MG63 (cell line): ENCODE measurements around the gene TRANK1. TPM values are rescaled to one million over a fixed set of nuclear protein-coding genes. Genes with fewer than 3 reads are reported as not detected.
"Not testable (repeated sequence)": the region's sequence is repeated elsewhere in the genome, so short reads cannot be mapped to it uniquely, and the experiment has no call there.

Source experiments
- DNase-seq: peaks from one replicate; pipeline ENCODE4 v3.0.0-alpha.2; 2020
- H3K27me3 ChIP-seq: fragments of 250-450 bp; sonication (Bioruptor Pico); 2 replicates; pipeline ENCODE4 v1.5.1; 2020; ENCODE audit warnings: mild to moderate bottlenecking, moderate library complexity
- H3K36me3 ChIP-seq: fragments of 250-450 bp; sonication (Bioruptor Pico); 2 replicates; pipeline ENCODE4 v1.5.1; 2020; ENCODE audit warnings: mild to moderate bottlenecking, moderate library complexity
- H3K4me3 ChIP-seq: fragments of 250-450 bp; sonication (Bioruptor Pico); 2 replicates; pipeline ENCODE4 v1.5.1; 2020; ENCODE audit warnings: mild to moderate bottlenecking, moderate library complexity
- H3K9me3 ChIP-seq: fragments of 250-450 bp; sonication (Bioruptor Pico); 2 replicates; pipeline ENCODE4 v1.5.1; 2020; ENCODE audit warnings: mild to moderate bottlenecking, moderate library complexity
- total RNA-seq: library from RNA; depleted of rRNA; stranded (reverse); fragments of >200 nt; shearing (Covaris generic); gene quantifications from 2 replicates; pipeline ENCODE4 v1.2.3, GENCODE V29; 2014; ENCODE audit warnings: low replicate concordance

Gene TRANK1
- total RNA-seq, 1 experiment from 2014 or later = 3.8 TPM

DNA sequence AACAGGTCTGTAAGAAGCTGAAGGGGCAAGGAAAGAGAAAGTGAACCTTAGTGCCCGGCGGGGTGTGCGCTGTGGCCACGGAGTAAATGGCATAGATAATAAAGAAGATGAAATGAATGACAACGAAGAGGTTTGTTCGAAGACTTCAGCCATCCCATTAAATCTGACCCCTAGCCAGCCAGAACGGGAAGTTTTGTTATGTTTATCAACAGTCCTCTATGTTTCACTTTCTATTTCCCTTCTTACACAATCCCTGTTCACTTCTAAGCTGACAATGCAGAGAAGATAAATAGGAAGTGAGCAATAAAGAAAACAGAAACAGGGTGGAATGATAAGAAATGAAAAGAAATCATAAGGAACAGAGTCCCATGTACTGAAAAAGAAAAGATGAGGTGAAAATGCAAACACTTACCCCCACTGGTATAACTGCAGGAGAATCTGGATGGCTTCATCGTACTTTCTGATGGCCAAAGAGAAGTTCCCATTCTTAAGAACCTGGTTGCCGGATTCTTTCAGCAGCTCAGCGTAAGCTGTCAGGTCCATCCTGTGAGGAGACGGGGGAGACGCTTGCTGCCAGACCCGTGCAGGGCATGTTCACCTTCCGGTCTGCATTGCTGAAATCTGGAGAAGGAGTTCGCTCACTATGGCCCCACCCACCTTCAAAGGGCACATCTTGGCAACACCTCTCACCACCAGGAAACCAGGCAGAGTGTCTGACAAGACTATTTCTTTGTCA, 36.8 kb downstream of the TRANK1 start:
- DNase-seq = peak; percentile 67
- Histone ChIP-seq H3K9me3 (no peaks in the 10 kb centered on the region), H3K4me3 (peak overlapping the region; percentile 61), H3K27me3 (no peaks in the 10 kb centered on the region), H3K36me3 (no peaks in the 10 kb centered on the region)

DNA sequence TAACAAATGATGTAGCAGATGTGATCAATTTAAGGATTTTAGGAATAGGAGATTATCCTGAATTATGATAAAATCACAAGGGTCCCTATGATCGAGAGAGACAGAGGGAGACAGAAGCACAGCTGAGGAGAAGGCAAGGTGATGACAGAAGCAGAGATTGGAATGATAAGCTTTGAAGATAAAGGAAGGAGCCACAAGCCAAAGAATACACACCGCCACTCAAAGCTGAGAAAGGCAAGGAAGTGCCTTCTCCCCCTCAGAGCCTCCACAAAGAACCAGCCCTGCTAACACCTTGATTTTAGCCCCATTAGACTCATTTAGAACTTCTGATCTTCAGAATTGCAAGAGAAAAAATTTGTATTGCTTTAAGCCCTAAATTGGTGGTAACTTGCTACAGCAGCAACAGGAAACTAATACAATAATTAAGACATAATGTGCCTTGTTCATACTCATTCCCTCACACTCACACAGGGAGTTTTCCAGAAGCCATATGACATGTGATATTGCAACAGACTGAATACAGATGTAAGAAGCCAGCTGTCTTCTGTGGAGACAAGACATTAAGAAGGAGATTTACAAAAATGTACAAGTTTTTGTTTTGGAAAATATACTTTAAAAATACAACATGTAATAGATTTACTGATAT, 38.2 kb downstream of the TRANK1 start:
- no peak for DNase-seq
- Histone ChIP-seq H3K27me3 (no peaks in the 10 kb centered on the region), H3K9me3 (no peaks in the 10 kb centered on the region), H3K36me3 (no peaks in the 10 kb centered on the region), H3K4me3 (no peak overlapping the region)

DNA sequence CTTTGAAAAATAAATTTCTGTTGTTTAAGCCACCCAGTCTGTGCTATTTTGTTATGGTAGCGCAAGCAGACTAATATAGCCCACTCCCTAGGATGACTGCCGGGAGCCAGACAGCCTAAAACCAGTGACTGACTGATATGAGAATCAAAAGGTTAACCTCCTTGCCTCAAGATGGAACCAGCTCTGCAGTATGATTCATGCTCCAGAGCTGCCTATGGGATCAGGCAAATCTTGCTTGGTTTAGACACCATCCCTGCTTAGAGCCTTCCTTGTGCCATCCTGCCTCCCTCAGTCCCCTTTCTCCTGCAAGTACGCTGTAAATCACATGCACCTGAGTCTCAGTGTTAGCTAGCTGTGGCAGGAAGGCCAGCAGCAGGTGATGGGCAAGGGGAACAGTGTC, 39.3 kb downstream of the TRANK1 start:
- H3K36me3 ChIP-seq = no peaks in the 10 kb centered on the region
- no peaks in the 10 kb centered on the region for H3K27me3 ChIP-seq
- no peak overlapping the region for H3K4me3 ChIP-seq
- no peaks in the 10 kb centered on the region for H3K9me3 ChIP-seq
- DNase-seq = no peak

DNA sequence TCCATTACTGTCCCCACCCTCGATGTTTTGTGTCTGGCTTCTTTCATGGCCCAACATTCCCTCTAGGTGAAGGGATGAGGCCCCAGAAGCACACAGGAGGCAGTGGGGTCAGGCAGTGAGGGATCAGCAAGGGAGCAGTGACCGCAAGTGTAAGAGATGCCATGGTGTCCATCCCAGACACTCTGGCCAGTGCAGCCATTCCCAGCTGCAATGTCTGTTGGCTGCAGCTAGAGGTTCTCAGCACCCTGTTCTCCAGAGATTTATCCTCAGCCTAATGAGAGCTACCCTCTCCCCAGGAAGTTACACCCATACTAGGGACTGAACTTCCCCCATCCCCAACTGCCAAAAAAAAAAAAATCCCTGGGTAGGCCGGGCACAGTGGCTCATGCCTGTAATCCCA, 40.2 kb downstream of the TRANK1 start:
- Histone ChIP-seq H3K27me3 (no peaks in the 10 kb centered on the region), H3K36me3 (no peaks in the 10 kb centered on the region), H3K9me3 (no peaks in the 10 kb centered on the region), H3K4me3 (no peak overlapping the region)
- DNase-seq = peak; percentile 2

DNA sequence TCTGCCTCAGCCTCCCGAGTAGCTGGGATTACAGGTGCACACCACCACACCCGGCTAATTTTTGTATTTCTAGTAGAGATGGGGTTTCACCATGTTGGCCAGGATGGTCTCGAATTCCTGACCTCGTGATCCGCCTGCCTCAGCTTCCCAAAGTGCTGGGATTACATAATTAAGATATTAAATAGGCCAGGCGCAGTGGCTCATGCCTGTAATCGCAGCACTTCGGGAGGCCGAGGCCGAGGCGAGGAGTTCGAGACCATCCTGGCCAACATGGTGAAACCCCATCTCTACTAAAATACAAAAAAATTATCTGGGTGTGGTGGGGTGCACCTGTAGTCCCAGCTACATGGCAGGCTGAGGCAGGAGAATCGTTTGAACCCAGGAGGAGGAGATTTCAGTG, 40.8 kb downstream of the TRANK1 start:
- not testable (repeated sequence) for DNase-seq, H3K27me3 ChIP-seq

DNA sequence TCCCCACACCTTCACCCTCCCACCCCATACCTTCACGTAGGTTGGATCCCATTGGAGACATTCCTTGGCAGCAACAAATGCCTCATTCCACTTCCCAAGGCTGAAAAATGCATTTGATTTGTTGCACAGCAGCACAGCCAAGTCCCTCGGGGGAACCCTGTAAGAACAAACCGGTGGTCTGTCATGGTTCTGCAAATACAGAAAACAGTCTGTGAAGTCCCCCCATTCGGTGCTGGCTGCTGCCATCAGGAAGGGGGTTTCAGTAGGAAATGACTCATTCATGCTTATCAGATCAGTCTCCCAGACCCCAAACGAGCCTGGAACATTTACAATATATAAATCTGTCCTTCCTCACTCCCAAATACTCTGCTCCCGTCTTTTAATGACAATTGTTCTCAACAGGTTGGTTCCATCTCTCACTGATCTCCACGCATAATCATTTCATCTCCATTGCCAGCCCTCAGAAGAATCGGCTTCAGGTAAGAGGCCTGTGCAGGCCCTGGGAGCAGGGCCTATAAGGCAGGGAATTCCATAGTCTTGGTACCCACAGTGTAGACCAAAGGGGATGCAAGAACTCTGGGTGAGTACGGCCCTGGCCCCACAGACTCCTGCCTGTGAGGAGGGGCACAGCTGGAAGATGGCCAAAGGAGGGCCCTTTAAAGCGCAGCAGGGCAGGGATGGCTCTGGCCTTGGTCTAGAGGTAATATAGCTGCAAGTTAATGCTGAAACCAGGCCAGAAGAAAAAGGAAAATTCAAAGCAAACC, 41.6 kb downstream of the TRANK1 start:
- Histone ChIP-seq H3K36me3 (no peaks in the 10 kb centered on the region), H3K27me3 (no peaks in the 10 kb centered on the region), H3K4me3 (no peak overlapping the region), H3K9me3 (no peaks in the 10 kb centered on the region)
- no peak for DNase-seq

More for the DNA sequence above, 40.8 kb downstream of the TRANK1 start:
- H3K9me3 ChIP-seq, H3K36me3 ChIP-seq, H3K4me3 ChIP-seq: not testable (repeated sequence)

DNA sequence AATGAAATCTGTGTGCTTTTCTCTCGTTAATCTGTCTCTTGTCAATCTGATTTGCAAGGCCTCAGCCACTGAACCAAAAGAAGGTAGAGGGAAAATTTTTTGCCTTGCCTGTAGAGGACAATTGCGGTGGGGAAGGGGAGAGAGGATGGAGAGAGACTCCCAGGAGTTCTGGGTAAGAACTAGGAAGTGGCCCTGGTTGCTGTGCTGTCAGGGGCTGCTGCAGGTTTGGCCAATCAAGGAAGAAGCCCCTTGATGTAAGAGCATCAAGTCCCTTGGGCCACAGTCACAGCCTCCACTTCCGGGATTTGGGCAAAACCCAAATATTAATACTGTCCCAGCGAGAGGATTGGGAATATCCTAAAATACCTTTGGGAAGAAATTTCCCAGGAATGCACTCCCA, 43.3 kb downstream of the TRANK1 start:
- no peak for DNase-seq
- Histone ChIP-seq H3K4me3 (no peak overlapping the region), H3K27me3 (no peaks in the 10 kb centered on the region), H3K9me3 (no peaks in the 10 kb centered on the region), H3K36me3 (no peaks in the 10 kb centered on the region)

DNA sequence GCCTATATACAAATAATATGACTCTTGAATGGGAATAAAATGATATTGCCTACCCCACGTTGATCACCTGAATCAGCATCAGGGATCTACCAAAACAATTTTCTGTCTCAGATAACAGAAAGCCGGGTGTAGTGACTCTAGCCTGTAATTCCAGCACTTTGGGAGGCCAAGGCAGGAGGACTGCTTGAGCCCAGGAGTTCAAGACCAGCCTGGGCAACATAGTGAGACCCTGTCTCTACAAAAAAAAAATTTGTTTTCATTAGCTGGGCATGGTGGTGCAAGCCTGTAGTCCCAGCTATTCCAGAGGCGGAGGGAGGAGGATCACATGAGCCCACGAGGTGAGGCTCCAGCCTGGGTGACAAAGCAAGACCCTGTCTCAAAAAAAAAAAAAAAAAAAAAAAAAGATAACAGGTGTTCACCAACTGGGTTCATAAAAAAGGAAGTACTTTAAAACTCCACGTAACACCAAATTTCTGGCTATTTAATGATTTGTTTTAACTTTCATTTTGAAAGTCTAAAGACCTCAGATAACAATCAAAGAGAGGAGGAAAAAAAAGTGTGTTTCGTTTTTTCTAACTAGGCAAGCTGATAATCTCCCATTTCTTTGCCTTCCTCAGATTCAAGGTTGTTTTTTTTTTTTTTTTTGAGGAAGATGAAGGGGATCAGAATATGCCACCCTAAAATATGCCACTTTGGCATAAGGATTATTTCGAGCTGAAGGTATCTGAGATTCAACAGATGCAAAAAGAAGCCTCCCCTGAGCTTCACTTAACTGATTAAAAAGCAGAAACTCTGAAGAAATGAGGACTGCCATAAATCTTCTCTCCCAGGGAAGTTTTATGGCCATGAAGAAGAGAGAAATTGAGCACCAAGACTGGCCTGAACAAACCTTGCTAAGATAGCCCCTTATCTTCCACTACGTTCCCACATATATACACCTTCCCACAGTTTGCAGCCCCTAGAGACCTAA, 44.1 kb downstream of the TRANK1 start:
- Histone ChIP-seq H3K9me3 (no peaks in the 10 kb centered on the region), H3K4me3 (no peak overlapping the region), H3K27me3 (no peaks in the 10 kb centered on the region), H3K36me3 (no peaks in the 10 kb centered on the region)
- DNase-seq = no peak

DNA sequence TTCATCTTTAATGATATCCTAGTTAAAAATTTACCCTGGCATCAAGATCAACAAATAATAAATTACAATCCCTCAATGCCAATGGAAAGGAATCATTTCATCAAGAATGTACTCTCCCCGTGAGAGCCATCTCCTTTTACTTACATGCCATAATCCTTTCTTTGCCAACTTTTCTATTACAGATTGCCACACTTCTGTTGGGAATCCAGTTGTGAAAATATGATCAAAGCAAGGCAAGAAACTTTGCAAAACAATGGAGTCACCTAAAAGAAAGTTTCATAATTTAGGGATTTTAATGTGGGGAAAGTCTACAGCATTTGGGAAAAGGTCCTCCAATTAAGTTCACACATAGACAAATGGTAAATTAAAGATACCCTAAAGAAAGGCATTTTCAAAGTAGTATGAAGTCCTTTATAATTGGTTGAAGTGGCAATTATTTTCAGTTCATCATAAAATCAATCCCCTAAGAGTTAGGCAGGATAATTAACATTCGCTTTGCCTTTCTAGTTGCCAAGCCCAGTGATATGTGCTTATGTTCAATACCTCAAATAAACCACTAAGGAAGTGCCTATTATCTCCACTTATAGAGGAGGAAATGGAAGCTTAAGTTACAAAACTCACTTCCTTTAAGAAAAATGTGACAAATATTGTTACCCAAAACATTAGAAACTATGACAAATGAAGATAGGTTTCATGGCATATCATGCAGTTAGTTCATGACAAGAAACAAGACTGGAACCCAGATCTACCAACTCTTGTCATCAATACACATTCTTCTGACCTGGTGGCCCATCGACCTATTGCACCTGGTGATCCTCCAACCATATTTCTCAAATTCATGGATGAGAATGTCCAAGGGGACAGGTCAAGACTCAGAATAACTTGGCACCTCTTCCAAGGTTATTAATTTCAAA, 49.1 kb downstream of the TRANK1 start:
- Histone ChIP-seq H3K36me3 (no peaks in the 10 kb centered on the region), H3K27me3 (no peaks in the 10 kb centered on the region), H3K9me3 (no peaks in the 10 kb centered on the region), H3K4me3 (no peak overlapping the region)
- no peak for DNase-seq

DNA sequence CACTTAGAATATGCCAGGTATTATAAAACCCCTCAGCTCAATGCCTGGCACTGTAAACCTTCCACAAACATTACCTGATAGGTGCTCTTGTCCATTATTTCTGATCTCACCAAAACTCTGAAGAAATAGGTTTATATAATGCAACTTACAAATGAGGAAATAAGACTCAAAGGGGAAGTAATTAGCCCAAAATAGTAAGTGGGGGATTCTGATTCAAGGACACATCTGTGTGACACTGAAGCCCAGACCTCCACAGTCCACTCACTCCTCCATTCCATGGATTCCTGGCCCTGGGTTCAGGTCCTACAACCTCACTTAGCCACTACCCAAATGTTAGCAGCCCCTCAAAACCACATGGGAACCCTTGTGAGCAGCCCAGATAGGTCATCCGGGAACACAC, 49.9 kb downstream of the TRANK1 start:
- Histone ChIP-seq H3K9me3 (no peaks in the 10 kb centered on the region), H3K4me3 (no peak overlapping the region), H3K27me3 (no peaks in the 10 kb centered on the region), H3K36me3 (no peaks in the 10 kb centered on the region)
- no peak for DNase-seq

DNA sequence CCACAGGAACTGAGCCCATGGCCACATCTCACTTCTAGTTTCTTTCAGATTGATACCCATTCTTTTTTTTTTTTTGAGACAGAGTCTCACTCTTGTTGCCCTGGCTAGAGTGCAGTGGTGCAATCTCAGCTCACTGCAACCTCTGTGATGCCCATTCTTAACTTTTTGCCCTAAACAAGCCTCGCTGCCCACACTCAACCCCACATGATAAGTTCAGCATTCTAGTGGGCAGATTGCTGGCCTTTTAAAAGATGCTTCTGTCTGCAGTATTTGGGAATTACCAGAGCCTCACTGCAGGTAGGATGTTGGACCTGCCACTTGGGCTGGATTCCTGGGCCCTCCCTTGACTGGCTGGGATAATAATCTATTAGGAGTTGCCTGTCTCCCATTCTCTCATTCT, 51.0 kb downstream of the TRANK1 start:
- H3K4me3 ChIP-seq = no peak overlapping the region
- H3K9me3 ChIP-seq = no peaks in the 10 kb centered on the region

DNA sequence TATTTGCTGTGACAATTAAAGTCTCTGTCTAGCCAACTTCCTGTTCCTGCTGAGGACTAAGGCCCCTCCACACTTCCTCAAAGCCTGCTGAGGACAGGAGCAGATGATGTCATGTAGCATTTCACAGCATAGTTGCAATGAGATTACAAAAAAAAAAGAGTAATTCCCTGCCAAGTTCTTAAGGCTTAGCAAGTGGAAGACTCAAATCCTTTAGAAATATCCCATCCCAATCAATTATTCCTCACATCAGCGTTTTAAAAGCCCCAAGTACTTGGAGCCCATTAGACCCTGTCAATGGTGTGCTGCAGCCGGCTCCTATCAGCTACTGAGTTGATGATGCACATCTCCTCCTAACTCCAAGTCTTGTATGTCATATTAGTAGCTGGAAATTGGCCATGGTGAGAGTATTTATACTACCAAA, 51.7 kb downstream of the TRANK1 start:
- no peaks in the 10 kb centered on the region for H3K9me3 ChIP-seq
- H3K4me3 ChIP-seq = no peak overlapping the region
- H3K27me3 ChIP-seq = no peaks in the 10 kb centered on the region
- no peaks in the 10 kb centered on the region for H3K36me3 ChIP-seq
- DNase-seq = peak; percentile 36

More for the DNA sequence above, 51.0 kb downstream of the TRANK1 start:
- Histone ChIP-seq H3K36me3 (no peaks in the 10 kb centered on the region), H3K27me3 (no peaks in the 10 kb centered on the region)
- DNase-seq = no peak

DNA sequence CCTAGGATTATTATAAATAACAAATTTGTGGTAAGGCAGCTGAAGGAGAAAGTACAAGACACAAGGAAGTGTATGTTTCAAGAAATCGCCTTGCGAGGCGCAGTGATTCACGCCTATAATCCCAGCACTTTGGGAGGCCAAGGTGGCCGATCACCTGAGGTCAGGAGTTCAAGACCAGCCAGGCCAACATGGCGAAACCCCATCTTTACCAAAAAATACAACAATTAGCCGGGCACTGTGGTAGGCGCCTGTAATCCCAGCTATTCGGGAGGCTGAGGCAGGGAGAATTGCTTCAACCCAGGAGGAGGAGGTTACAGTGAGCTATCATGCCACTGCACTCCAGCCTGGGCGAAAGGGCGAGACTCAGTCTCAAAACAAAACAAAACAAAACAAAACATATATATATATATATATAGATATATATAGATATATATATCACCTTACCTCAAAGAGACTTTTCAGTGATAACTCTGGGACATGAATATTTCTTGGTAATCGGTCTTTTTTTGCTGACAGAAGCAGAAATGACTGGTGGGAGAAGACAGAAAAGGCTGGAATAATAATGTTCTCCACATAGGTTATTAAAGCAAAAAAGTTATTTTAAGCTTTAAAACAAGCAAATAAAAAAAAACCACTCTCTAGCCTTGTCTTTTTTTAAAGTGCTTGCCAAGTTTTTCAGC, 52.3 kb downstream of the TRANK1 start:
- Histone ChIP-seq H3K9me3 (no peaks in the 10 kb centered on the region), H3K36me3 (no peaks in the 10 kb centered on the region), H3K4me3 (no peak overlapping the region), H3K27me3 (no peaks in the 10 kb centered on the region)
- DNase-seq = no peak

DNA sequence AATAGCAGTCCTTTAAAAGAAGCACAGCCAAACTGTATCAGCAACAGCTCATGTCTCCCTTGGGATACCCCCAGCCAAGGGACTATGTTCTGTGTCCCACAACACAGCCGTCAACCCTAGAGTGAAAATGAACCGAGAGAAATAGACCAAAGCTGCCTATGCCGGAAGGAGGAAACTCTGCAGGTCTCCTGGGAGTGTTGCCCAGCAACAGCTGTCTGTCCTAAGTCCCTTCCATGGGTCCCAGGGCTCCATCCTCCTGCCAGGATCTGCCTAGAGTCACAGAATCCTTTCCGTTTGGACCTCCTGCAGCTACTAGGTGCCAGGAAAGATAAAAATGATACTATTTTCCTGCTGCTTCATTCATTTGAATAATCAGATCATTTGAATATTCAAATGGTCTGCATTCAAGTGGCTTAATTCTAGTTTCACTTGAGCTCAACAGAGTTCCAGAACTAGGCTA, 53.1 kb downstream of the TRANK1 start:
- DNase-seq = no peak
- Histone ChIP-seq H3K9me3 (no peaks in the 10 kb centered on the region), H3K27me3 (no peaks in the 10 kb centered on the region), H3K36me3 (no peaks in the 10 kb centered on the region), H3K4me3 (no peak overlapping the region)

DNA sequence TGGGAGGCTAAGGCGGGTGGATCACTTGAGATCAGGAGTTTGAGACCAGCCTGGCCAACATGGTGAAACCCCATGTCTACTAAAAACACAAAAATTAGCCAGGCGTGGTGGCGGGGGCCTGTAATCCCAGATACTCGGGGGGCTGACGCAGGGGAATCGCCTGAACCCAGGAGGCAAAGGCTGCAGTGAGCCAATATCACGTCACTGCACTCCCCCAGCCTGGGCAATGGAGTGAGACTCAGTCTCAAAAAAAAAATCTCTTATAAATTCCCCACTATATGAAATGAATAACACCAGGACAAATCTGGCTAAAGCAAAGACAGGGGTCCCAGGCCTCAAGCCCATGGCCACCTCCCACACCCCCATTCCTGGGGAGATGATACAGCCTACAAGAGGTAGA, 53.8 kb downstream of the TRANK1 start:
- H3K9me3 ChIP-seq, H3K36me3 ChIP-seq, H3K27me3 ChIP-seq, H3K4me3 ChIP-seq, DNase-seq: not testable (repeated sequence)
